Umbilical cord (tissue), 2 donors: Measurements from ENCODE around the gene PRDX1. TPM values are rescaled to one million over a fixed set of nuclear protein-coding genes. Genes with fewer than 3 reads are reported as not detected.

Source experiments
- DNase-seq: peaks from one replicate; pipeline ENCODE4 v3.0.0-alpha.2; 2015; ENCODE audit warnings: low spot score
- total RNA-seq: library from RNA; depleted of rRNA; stranded (reverse); fragments of >200 nt; gene quantifications from one replicate; pipeline ENCODE4 v1.2.3, GENCODE V29; 2014; ENCODE audit warnings: low replicate concordance; ENCODE audit not compliant: insufficient read depth

The PRDX1 gene
- total RNA-seq, 1 donor from 2014 or later: 181 TPM

GRCh38 chr1:45465277-45465676, 56.4 kb downstream of the PRDX1 start:
- no peak for DNase-seq

Other genes starting within 250 kb of the PRDX1 start
- not detected for gene HPDL, start 195.0 kb downstream of the PRDX1 start, total RNA-seq
- gene TOE1, start 181.7 kb downstream of the PRDX1 start, total RNA-seq: 4.1 TPM
- gene MUTYH, start 181.4 kb downstream of the PRDX1 start, total RNA-seq: 7.2 TPM
- 6.0 TPM for gene TESK2, start 30.7 kb downstream of the PRDX1 start, total RNA-seq
- gene CCDC163, start 21.8 kb downstream of the PRDX1 start, total RNA-seq: 0.72 TPM
- 1.2 TPM for gene MMACHC, start 21.6 kb downstream of the PRDX1 start, total RNA-seq
- 84.0 TPM for gene AKR1A1, start 28.9 kb upstream of the PRDX1 start, total RNA-seq
- 27.4 TPM for gene NASP, start 62.2 kb upstream of the PRDX1 start, total RNA-seq
- 1.9 TPM for gene CCDC17, start 102.2 kb upstream of the PRDX1 start, total RNA-seq
- 69.8 TPM for gene GPBP1L1, start 164.6 kb upstream of the PRDX1 start, total RNA-seq
- 7.5 TPM for gene TMEM69, start 166.3 kb upstream of the PRDX1 start, total RNA-seq
- 15.2 TPM for gene IPP, start 228.8 kb upstream of the PRDX1 start, total RNA-seq